Measurements from ENCODE around the gene DCC. TPM values are rescaled to one million over a fixed set of nuclear protein-coding genes. Genes with fewer than 3 reads are reported as not detected.

DCC gene
- total and polyA plus RNA-seq, 2 experiments from 2014 or later = 0.27 to 0.38 TPM

DNA sequence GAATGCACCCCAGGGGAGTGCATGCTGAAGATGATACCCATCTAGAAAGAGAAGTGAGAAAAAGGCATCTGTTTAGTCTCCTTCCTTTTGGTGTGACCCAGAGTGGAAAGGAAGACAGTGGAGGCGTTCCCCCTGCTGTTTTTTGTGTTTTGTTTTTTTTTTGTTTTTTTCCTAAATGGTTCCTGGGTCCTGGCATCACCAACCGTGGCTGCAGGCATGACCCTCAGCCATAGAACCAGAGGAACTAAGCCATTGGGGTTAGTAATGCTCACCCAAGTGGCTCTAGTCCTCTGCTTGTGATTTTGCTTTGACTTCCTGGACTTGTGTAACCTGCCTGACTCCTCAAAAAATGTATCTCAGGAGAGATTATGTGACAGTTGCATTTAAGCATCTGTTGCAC, 451.3 kb downstream of the DCC start:
- peaks cover 5% of the 10 kb centered on the region for H3K9me3 ChIP-seq (ENCODE audit: low read depth)
- H3K27ac ChIP-seq = no peak overlapping the region
- no peaks in the 10 kb centered on the region for H3K4me1 ChIP-seq (ENCODE audit: low read depth)
- H3K27me3 ChIP-seq = no peaks in the 10 kb centered on the region
- H3K4me3 ChIP-seq = no peak overlapping the region
- DNase-seq (ENCODE audit: low read depth in 1 of 2, low spot score in 1 of 2) = no peak
- no peaks in the 10 kb centered on the region for H3K36me3 ChIP-seq
- TF ChIP-seq, protein P1, sequence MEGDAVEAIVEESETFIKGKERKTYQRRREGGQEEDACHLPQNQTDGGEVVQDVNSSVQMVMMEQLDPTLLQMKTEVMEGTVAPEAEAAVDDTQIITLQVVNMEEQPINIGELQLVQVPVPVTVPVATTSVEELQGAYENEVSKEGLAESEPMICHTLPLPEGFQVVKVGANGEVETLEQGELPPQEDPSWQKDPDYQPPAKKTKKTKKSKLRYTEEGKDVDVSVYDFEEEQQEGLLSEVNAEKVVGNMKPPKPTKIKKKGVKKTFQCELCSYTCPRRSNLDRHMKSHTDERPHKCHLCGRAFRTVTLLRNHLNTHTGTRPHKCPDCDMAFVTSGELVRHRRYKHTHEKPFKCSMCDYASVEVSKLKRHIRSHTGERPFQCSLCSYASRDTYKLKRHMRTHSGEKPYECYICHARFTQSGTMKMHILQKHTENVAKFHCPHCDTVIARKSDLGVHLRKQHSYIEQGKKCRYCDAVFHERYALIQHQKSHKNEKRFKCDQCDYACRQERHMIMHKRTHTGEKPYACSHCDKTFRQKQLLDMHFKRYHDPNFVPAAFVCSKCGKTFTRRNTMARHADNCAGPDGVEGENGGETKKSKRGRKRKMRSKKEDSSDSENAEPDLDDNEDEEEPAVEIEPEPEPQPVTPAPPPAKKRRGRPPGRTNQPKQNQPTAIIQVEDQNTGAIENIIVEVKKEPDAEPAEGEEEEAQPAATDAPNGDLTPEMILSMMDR (IDR thresholded peaks at IDR 0.05; ENCODE audit: low read depth, low read length) = no peak

DNA sequence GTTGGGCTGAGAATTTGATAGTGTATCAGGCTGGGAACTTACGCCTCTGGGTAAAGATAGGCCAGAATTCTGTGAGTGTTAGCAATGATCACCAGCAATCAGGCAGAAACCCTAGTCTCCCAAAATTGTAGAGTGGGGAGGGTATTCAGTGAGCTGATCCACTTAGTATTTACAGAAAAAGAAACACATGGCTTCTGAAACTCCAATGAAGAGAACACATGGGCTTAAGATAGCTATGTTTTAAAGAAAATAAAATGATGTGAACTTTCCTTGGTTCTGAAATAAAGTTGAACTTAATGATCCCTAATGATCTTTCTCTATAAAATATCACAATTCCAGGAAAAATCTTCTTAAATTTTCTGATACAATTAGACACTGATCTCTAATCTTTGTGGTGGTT, 472.8 kb downstream of the DCC start:
- no peak for DNase-seq (ENCODE audit: low read depth in 1 of 2, low spot score in 1 of 2)
- Histone ChIP-seq H3K27me3 (no peaks in the 10 kb centered on the region), H3K4me1 (ENCODE audit: low read depth) (no peaks in the 10 kb centered on the region), H3K9me3 (ENCODE audit: low read depth) (no peaks in the 10 kb centered on the region), H3K36me3 (no peaks in the 10 kb centered on the region), H3K27ac (no peak overlapping the region), H3K4me3 (no peak overlapping the region)
- TF ChIP-seq, protein P1 (IDR thresholded peaks at IDR 0.05; ENCODE audit: low read depth, low read length) = no peak

DNA sequence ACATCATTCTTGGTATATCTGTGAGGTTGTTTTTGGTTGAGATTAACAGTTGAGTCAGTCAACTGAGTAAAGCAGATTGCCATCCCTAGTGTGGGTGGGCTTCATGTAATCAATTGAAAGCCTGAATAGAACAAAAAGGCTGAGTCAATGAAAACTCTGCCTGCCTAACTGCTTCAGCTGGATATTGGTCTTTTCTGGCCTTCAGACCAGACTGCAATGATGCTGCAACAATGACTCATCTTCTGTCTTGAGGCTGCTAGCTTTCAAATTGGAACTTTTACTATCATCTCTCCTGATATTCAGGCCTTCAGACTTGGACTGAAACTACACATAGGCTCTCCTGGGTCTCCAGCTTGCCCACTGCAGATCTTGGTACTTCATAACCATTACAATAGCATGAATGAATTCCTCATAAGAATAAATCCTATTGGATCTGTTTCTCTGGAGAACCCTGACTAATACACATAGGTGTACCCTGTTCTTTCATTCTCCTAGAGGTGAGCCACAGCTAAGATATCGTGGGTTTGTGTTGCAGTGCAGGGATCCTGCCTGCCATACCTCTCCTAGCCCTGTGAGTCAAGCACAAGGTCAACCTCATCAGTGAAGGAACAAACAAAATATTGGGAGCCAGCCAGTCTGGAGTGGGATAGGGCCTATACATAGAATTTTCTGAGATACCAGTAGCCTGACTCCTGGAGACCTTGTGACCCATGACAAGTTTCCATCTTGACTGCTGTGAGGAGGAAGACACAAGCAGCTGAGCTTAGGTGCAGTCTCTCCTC, 473.8 kb downstream of the DCC start:
- H3K9me3 ChIP-seq (ENCODE audit: low read depth) = no peaks in the 10 kb centered on the region
- TF ChIP-seq, protein P1 (IDR thresholded peaks at IDR 0.05; ENCODE audit: low read depth, low read length) = no peak
- H3K4me3 ChIP-seq = no peak overlapping the region
- H3K27me3 ChIP-seq = no peaks in the 10 kb centered on the region
- no peaks in the 10 kb centered on the region for H3K36me3 ChIP-seq
- H3K27ac ChIP-seq = no peak overlapping the region
- no peaks in the 10 kb centered on the region for H3K4me1 ChIP-seq (ENCODE audit: low read depth)
- no peak for DNase-seq (ENCODE audit: low read depth in 1 of 2, low spot score in 1 of 2)

DNA sequence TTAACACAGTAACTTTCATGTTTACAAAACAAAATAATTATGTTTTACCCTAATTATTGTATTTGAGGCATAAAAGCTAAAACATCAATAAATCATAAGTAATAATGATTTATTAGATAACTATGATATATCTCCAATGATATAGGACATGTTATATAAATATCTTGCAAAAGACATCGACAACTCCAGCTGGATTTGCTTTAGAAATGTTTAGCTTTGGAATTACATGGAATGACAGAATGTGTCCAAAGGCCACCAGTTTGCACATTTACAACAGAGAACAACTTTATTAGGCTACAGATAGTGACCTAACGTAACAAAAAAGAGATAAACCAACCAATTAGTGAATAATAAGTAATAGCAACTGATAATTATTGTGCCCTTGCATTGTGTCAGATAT, 475.7 kb downstream of the DCC start:
- Histone ChIP-seq H3K9me3 (ENCODE audit: low read depth) (no peaks in the 10 kb centered on the region), H3K4me3 (no peak overlapping the region), H3K4me1 (ENCODE audit: low read depth) (no peaks in the 10 kb centered on the region), H3K36me3 (no peaks in the 10 kb centered on the region), H3K27me3 (no peaks in the 10 kb centered on the region), H3K27ac (no peak overlapping the region)
- no peak for DNase-seq (ENCODE audit: low read depth in 1 of 2, low spot score in 1 of 2)
- TF ChIP-seq, protein P1 (IDR thresholded peaks at IDR 0.05; ENCODE audit: low read depth, low read length) = no peak

DNA sequence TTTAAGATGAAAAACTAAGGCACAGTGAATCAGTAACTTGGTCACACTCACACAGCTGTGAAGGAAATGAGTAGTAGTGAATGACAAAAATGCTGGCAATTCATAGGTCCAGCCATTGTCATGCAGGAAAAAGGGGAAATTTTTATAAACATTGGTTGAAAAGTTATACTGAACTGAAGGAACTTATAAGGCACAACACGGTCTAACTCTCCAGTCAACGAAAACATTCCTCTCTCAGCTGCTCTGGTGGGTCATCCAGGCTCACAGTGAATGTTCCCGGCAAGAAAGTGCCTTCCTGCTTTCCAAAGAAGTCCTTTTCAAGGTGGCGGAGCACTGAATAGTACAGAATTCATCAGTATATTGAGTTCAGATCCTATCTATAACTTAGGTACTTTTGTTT, 476.1 kb downstream of the DCC start:
- TF ChIP-seq, protein P1 (IDR thresholded peaks at IDR 0.05; ENCODE audit: low read depth, low read length) = no peak
- no peaks in the 10 kb centered on the region for H3K27me3 ChIP-seq
- H3K9me3 ChIP-seq (ENCODE audit: low read depth) = no peaks in the 10 kb centered on the region
- no peaks in the 10 kb centered on the region for H3K36me3 ChIP-seq
- H3K4me3 ChIP-seq = no peak overlapping the region
- no peaks in the 10 kb centered on the region for H3K4me1 ChIP-seq (ENCODE audit: low read depth)
- H3K27ac ChIP-seq = no peak overlapping the region
- DNase-seq (ENCODE audit: low read depth in 1 of 2, low spot score in 1 of 2) = no peak
